RWPE2 (cell line): ENCODE data around the gene DTNB.
"Not testable (repeated sequence)": the region's sequence is repeated elsewhere in the genome, so short reads cannot be mapped to it uniquely, and the experiment has no call there.

Source experiments
- ATAC-seq: fragments of 200-7000 bp; cut with Tn5 transposase; 3 replicates; pipeline ENCODE4 v1.9.1; 2021; ENCODE audit warnings: low read depth
- DNase-seq: peaks from one replicate; pipeline ENCODE4 v3.0.0-alpha.2; 2020; ENCODE audit warnings: low spot score
- H3K27ac ChIP-seq: fragments of 450-650 bp; 2 replicates; pipeline ENCODE4 v1.5.1; 2017; ENCODE audit warnings: mild to moderate bottlenecking; ENCODE audit not compliant: poor library complexity, severe bottlenecking
- H3K27me3 ChIP-seq: fragments of 250-450 bp; sonication (Bioruptor Pico); 2 replicates; pipeline ENCODE4 v1.5.1; 2021; ENCODE audit warnings: mild to moderate bottlenecking, moderate library complexity; ENCODE audit not compliant: insufficient read depth, poor library complexity, severe bottlenecking
- H3K36me3 ChIP-seq: fragments of 250-450 bp; sonication (Bioruptor Pico); 2 replicates; pipeline ENCODE4 v1.5.1; 2020; ENCODE audit warnings: low read depth, mild to moderate bottlenecking, moderate library complexity
- H3K4me1 ChIP-seq: fragments of 250-450 bp; sonication (Bioruptor Pico); 2 replicates; pipeline ENCODE4 v1.5.1; 2021; ENCODE audit warnings: mild to moderate bottlenecking, moderate library complexity; ENCODE audit not compliant: insufficient read depth, poor library complexity, severe bottlenecking
- H3K4me3 ChIP-seq: fragments of 250-450 bp; sonication (Bioruptor Pico); 2 replicates; pipeline ENCODE4 v1.5.1; 2021; ENCODE audit warnings: mild to moderate bottlenecking, moderate library complexity; ENCODE audit not compliant: severe bottlenecking
- H3K9me3 ChIP-seq: fragments of 250-450 bp; sonication (Bioruptor Pico); 2 replicates; pipeline ENCODE4 v1.5.1; 2021; ENCODE audit warnings: mild to moderate bottlenecking, moderate library complexity; ENCODE audit not compliant: severe bottlenecking
- TF ChIP-seq, protein P1 (sequence below): fragments of 450-650 bp; IDR thresholded peaks from one replicate; pipeline ENCODE4 v1.5.1; 2017; ENCODE audit warnings: mild to moderate bottlenecking, moderate library complexity; ENCODE audit not compliant: poor library complexity, severe bottlenecking

Gene DTNB

DNA sequence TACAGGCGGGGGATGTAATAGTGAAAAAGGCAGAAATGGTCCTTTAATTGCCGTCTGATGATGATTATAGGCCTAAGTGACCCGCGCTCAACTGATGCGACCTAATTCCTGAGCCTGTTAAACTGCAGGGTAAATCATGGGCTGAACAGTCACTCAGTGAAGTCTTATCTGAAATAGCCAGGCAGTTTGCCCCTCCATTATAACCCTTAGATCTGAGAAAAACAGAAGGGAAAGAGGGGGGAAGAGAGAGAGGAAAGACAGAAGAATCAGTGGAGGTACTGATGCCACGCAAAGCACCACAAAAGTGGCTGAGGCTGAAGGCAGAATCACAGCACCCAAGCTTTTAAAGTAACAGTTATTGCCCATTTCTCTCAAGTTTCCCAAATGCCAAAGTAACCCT is 258.6 kb downstream of the DTNB start:
- H3K9me3 ChIP-seq = no peaks in the 10 kb centered on the region
- no peaks in the 10 kb centered on the region for H3K36me3 ChIP-seq
- H3K27me3 ChIP-seq = no peaks in the 10 kb centered on the region
- no peak overlapping the region for H3K4me3 ChIP-seq
- DNase-seq = no peak
- H3K27ac ChIP-seq = no peak overlapping the region
- no peaks in the 10 kb centered on the region for H3K4me1 ChIP-seq
- TF ChIP-seq, protein P1, sequence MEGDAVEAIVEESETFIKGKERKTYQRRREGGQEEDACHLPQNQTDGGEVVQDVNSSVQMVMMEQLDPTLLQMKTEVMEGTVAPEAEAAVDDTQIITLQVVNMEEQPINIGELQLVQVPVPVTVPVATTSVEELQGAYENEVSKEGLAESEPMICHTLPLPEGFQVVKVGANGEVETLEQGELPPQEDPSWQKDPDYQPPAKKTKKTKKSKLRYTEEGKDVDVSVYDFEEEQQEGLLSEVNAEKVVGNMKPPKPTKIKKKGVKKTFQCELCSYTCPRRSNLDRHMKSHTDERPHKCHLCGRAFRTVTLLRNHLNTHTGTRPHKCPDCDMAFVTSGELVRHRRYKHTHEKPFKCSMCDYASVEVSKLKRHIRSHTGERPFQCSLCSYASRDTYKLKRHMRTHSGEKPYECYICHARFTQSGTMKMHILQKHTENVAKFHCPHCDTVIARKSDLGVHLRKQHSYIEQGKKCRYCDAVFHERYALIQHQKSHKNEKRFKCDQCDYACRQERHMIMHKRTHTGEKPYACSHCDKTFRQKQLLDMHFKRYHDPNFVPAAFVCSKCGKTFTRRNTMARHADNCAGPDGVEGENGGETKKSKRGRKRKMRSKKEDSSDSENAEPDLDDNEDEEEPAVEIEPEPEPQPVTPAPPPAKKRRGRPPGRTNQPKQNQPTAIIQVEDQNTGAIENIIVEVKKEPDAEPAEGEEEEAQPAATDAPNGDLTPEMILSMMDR = no peak
- no peak for ATAC-seq

GRCh38 chr2:25413409-25413808 is 260.0 kb downstream of the DTNB start:
- not testable (repeated sequence) for H3K4me1 ChIP-seq, H3K27me3 ChIP-seq

GRCh38 chr2:25411753-25412152 is 261.6 kb downstream of the DTNB start:
- H3K27ac ChIP-seq = no peak overlapping the region
- H3K4me1 ChIP-seq = no peaks in the 10 kb centered on the region
- TF ChIP-seq, protein P1 = no peak

More at GRCh38 chr2:25413409-25413808, 260.0 kb downstream of the DTNB start:
- not testable (repeated sequence) for H3K27ac ChIP-seq, H3K36me3 ChIP-seq, H3K9me3 ChIP-seq, DNase-seq, H3K4me3 ChIP-seq, ATAC-seq

GRCh38 chr2:25411281-25411680 is 262.1 kb downstream of the DTNB start:
- Histone ChIP-seq H3K36me3 (no peaks in the 10 kb centered on the region), H3K27me3 (no peaks in the 10 kb centered on the region), H3K4me1 (no peaks in the 10 kb centered on the region), H3K27ac (no peak overlapping the region), H3K4me3 (no peak overlapping the region), H3K9me3 (no peaks in the 10 kb centered on the region)
- DNase-seq = no peak
- no peak for ATAC-seq
- TF ChIP-seq, protein P1 = no peak

More at GRCh38 chr2:25411753-25412152, 261.6 kb downstream of the DTNB start:
- Histone ChIP-seq H3K27me3 (no peaks in the 10 kb centered on the region), H3K9me3 (no peaks in the 10 kb centered on the region), H3K36me3 (no peaks in the 10 kb centered on the region), H3K4me3 (no peak overlapping the region)
- DNase-seq (no peak), ATAC-seq (no peak)

GRCh38 chr2:25410370-25410769 is 263.0 kb downstream of the DTNB start:
- TF ChIP-seq, protein P1 = no peak
- Histone ChIP-seq H3K36me3 (no peaks in the 10 kb centered on the region), H3K27me3 (no peaks in the 10 kb centered on the region), H3K4me1 (no peaks in the 10 kb centered on the region), H3K9me3 (no peaks in the 10 kb centered on the region), H3K27ac (no peak overlapping the region), H3K4me3 (no peak overlapping the region)
- DNase-seq (no peak), ATAC-seq (no peak)
